Esophagus muscularis mucosa (tissue), 3 donors: ENCODE data around the gene PCGF2.

Source experiments
- POLR2A ChIP-seq: fragments of 450-650 bp; IDR thresholded peaks from one replicate; pipeline ENCODE4 v1.6.1; 2017; ENCODE audit warnings: antibody characterized with exemption, moderate library complexity, mild to moderate bottlenecking, low read depth
- TF ChIP-seq, protein P1 (sequence below), 3 experiments: fragments of 200-600 bp in 2 of 3; fragments of 450-650 bp in 1 of 3; sonication (generic) in 2 of 3; IDR thresholded peaks; one replicate each; pipeline ENCODE4 v1.5.1; 2017 to 2019; ENCODE audit warnings: antibody characterized with exemption in 3 of 3, mild to moderate bottlenecking in 2 of 3, moderate library complexity in 1 of 3

GRCh38 chr17:38724337-38724988, 23.7 kb downstream of the PCGF2 start:
- TF ChIP-seq, protein P1, sequence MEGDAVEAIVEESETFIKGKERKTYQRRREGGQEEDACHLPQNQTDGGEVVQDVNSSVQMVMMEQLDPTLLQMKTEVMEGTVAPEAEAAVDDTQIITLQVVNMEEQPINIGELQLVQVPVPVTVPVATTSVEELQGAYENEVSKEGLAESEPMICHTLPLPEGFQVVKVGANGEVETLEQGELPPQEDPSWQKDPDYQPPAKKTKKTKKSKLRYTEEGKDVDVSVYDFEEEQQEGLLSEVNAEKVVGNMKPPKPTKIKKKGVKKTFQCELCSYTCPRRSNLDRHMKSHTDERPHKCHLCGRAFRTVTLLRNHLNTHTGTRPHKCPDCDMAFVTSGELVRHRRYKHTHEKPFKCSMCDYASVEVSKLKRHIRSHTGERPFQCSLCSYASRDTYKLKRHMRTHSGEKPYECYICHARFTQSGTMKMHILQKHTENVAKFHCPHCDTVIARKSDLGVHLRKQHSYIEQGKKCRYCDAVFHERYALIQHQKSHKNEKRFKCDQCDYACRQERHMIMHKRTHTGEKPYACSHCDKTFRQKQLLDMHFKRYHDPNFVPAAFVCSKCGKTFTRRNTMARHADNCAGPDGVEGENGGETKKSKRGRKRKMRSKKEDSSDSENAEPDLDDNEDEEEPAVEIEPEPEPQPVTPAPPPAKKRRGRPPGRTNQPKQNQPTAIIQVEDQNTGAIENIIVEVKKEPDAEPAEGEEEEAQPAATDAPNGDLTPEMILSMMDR (IDR thresholded peaks at IDR 0.05) = no peak
- no peak for TF ChIP-seq POLR2A
